Measurements from ENCODE around the gene FLNA. TPM values are rescaled to one million over a fixed set of nuclear protein-coding genes. Genes with fewer than 3 reads are reported as not detected.

FLNA gene
- total and polyA plus RNA-seq, 2 of the 13 experiments (the other 11 are each of a cell fraction or from before 2014, with no cell fraction given): 83.4 to 174 TPM

DNA sequence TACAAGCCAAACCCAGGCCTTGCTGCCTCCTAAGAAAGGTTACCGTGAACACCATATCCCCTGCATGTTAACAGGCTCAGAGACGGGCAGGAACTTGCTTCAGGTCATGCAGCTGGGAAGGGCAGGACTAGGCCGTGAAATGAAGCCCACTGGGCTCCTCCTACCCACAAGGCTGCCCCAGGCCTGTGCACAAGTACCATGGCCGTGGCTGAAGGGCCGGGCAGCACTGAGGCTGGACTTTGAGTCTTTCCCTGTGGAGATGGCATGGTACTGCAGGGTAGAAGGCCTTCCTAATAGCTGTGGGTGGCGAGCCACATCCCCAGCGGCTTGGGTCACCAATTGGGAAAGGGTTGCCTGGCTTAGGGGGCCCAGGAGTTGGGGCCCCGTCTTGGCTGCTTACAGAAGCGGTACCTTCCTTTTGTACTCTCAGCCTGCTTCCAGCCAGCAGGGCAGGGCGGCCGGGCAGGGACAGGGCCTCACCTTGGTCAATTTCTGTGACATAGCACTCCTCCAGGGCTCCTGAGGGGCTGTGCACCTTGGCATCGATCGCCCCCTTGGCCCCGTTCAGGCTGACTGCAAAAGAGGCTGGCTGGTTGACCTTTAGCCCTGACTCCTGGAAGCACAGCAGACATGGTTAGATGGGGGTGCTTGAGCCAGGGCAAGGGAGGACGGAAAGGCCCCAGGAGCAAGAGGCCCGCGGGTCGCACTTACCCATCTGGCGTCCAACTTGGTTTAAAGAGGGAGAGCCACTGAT lies 23.8 kb downstream of the FLNA start:
- Histone ChIP-seq H3K9me3 (ENCODE audit: low read length) (no peaks in the 10 kb centered on the region), H3K27ac (ENCODE audit: extremely low read length, insufficient read depth, low read length) (no peak overlapping the region), H3K4me2 (ENCODE audit: low read depth, low read length) (no peak overlapping the region), H3K4me1 (ENCODE audit: insufficient read depth, low read length) (peaks cover 5% of the 10 kb centered on the region; the same call in 1 of the 2 replicates), H3K27me3 (ENCODE audit: control insufficient read depth in 1 of 2, insufficient read depth in 2 of 2, low read length in 2 of 2) (no peaks in the 10 kb centered on the region), H2AFZ (ENCODE audit: low read length) (no peak overlapping the region), H3K36me3 (replicated peaks in 1 of 2; ENCODE audit: control insufficient read depth in 1 of 2, insufficient read depth in 2 of 2, low read length in 2 of 2) (peaks cover 10 to 33% of the 10 kb centered on the region in 2 experiments; a peak in 4 of 5 replicates), H3K4me3 (replicated peaks in 1 of 3; ENCODE audit: insufficient read depth in 1 of 3, low read depth in 2 of 3, low read length in 3 of 3) (no peak overlapping the region), H3K9ac (ENCODE audit: insufficient read depth, low read depth, low read length) (no peak overlapping the region), H3K79me2 (ENCODE audit: insufficient read depth, low read length) (no peaks in the 10 kb centered on the region), H4K20me1 (ENCODE audit: insufficient read depth, low read length) (no peaks in the 10 kb centered on the region)
- WGBS (ENCODE audit: low lambda C conversion rate): 95% methylated on average over 4 of the region's 19 CpGs
- ChIA-PET POLR2A (interaction anchor here (0.6 to 1.9 kb wide), 2 partner anchors 15 to 19 kb away, joined by 3 to 5 read pairs; no protein-coding TSS in a partner anchor), CTCF (ENCODE audit: low intra/inter-chr PET ratio, low total read pairs) (no interaction called here)
- intact Hi-C loops (cut with micrococcal nuclease; ENCODE audit: unreplicated experiment) (no loop called here), in situ Hi-C loops (cut with HindIII; ENCODE audit: extremely low pct_ligation_motif_present, low pct_unique_long_range_greater_than_20kb) (no loop called here)
- BruUV-seq (replicated peaks): no TSS peak
- FAIRE-seq (no peak), ATAC-seq (no peak), DNase-seq (ENCODE audit: low spot score) (no peak)
- TF ChIP-seq SOX13 (IDR thresholded peaks at IDR 0.05): no peak
- TF ChIP-seq SOX13 (CRISPR knock-in tag; conservative IDR thresholded peaks at IDR 0.05 in 1 of 2, IDR thresholded peaks at IDR 0.05 in 1 of 2): no peak
- TF ChIP-seq ZBTB20 (CRISPR knock-in tag; IDR thresholded peaks at IDR 0.05; ENCODE audit: borderline replicate concordance, low read depth): no peak
- TF ChIP-seq ZNF383 (CRISPR knock-in tag; IDR thresholded peaks at IDR 0.05; ENCODE audit: borderline replicate concordance): no peak
- TF ChIP-seq NKX3-1 (CRISPR knock-in tag; IDR thresholded peaks at IDR 0.05): no peak
- TF ChIP-seq ZFY (CRISPR knock-in tag; IDR thresholded peaks at IDR 0.05): no peak
- TF ChIP-seq, protein P1, sequence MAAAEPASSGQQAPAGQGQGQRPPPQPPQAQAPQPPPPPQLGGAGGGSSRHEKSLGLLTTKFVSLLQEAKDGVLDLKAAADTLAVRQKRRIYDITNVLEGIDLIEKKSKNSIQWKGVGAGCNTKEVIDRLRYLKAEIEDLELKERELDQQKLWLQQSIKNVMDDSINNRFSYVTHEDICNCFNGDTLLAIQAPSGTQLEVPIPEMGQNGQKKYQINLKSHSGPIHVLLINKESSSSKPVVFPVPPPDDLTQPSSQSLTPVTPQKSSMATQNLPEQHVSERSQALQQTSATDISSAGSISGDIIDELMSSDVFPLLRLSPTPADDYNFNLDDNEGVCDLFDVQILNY (CRISPR knock-in tag; conservative IDR thresholded peaks at IDR 0.05): no peak
- TF ChIP-seq ZNF562 (CRISPR knock-in tag; IDR thresholded peaks at IDR 0.05; ENCODE audit: borderline replicate concordance): no peak
- TF ChIP-seq, protein P2, sequence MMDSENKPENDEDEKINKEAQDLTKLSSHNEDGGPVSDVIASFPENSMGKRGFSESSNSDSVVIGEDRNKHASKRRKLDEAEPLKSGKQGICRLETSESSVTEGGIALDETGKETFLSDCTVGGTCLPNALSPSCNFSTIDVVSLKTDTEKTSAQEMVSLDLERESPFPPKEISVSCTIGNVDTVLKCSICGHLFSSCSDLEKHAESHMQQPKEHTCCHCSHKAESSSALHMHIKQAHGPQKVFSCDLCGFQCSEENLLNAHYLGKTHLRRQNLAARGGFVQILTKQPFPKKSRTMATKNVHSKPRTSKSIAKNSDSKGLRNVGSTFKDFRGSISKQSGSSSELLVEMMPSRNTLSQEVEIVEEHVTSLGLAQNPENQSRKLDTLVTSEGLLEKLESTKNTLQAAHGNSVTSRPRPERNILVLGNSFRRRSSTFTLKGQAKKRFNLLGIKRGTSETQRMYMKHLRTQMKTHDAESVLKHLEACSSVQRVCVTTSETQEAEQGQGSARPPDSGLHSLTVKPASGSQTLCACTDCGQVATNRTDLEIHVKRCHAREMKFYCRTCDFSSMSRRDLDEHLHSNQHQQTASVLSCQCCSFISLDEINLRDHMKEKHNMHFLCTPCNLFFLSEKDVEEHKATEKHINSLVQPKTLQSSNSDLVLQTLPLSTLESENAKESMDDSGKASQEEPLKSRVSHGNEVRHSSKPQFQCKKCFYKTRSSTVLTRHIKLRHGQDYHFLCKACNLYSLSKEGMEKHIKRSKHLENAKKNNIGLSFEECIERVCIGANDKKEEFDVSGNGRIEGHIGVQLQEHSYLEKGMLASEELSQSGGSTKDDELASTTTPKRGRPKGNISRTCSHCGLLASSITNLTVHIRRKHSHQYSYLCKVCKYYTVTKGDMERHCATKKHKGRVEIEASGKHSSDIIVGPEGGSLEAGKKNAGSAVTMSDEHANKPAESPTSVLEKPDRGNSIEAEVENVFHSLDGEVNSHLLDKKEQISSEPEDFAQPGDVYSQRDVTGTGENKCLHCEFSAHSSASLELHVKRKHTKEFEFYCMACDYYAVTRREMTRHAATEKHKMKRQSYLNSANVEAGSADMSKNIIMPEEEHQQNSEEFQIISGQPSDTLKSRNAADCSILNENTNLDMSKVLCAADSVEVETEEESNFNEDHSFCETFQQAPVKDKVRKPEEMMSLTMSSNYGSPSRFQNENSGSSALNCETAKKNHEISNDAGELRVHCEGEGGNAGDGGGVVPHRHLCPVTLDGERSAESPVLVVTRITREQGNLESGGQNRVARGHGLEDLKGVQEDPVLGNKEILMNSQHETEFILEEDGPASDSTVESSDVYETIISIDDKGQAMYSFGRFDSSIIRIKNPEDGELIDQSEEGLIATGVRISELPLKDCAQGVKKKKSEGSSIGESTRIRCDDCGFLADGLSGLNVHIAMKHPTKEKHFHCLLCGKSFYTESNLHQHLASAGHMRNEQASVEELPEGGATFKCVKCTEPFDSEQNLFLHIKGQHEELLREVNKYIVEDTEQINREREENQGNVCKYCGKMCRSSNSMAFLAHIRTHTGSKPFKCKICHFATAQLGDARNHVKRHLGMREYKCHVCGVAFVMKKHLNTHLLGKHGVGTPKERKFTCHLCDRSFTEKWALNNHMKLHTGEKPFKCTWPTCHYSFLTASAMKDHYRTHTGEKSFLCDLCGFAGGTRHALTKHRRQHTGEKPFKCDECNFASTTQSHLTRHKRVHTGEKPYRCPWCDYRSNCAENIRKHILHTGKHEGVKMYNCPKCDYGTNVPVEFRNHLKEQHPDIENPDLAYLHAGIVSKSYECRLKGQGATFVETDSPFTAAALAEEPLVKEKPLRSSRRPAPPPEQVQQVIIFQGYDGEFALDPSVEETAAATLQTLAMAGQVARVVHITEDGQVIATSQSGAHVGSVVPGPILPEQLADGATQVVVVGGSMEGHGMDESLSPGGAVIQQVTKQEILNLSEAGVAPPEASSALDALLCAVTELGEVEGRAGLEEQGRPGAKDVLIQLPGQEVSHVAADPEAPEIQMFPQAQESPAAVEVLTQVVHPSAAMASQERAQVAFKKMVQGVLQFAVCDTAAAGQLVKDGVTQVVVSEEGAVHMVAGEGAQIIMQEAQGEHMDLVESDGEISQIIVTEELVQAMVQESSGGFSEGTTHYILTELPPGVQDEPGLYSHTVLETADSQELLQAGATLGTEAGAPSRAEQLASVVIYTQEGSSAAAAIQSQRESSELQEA (CRISPR knock-in tag; IDR thresholded peaks at IDR 0.05; ENCODE audit: not compliant biosample characterization): no peak
- no peak for TF ChIP-seq SSRP1 (CRISPR knock-in tag; IDR thresholded peaks at IDR 0.05)

All from HepG2 (cell line).